Skeletal muscle tissue (tissue), 4 donors: Measurements from ENCODE around the gene MVB12B. TPM values are rescaled to one million over a fixed set of nuclear protein-coding genes. Genes with fewer than 3 reads are reported as not detected.

Source experiments
- H3K27ac ChIP-seq: one replicate; pipeline ENCODE4 v1.7.0; 2013; ENCODE audit warnings: mild to moderate bottlenecking, low read depth, low read length, inconsistent platforms
- H3K27me3 ChIP-seq, 3 donors: one replicate each; pipeline ENCODE4 v1.7.0; 2013; ENCODE audit warnings: low read length in 3 of 3; ENCODE audit not compliant: control insufficient read depth in 3 of 3, insufficient read depth in 3 of 3
- H3K36me3 ChIP-seq, 3 donors: one replicate each; pipeline ENCODE4 v1.7.0; 2013; ENCODE audit warnings: low read length in 3 of 3; ENCODE audit not compliant: control insufficient read depth in 3 of 3, insufficient read depth in 3 of 3
- H3K4me1 ChIP-seq, 3 donors: one replicate each; pipeline ENCODE4 v1.7.0; 2013; ENCODE audit warnings: low read length in 3 of 3, mild to moderate bottlenecking in 3 of 3; ENCODE audit not compliant: control insufficient read depth in 3 of 3, insufficient read depth in 3 of 3
- H3K4me3 ChIP-seq, 3 donors: one replicate each; pipeline ENCODE4 v1.7.0; 2013; ENCODE audit warnings: low read length in 3 of 3
- H3K9ac ChIP-seq, 3 donors: one replicate each; pipeline ENCODE4 v1.7.0; 2013; ENCODE audit warnings: low read length in 3 of 3, mild to moderate bottlenecking in 3 of 3, moderate library complexity in 2 of 3, low read depth in 1 of 3
- H3K9me3 ChIP-seq, 3 donors: one replicate each; pipeline ENCODE4 v1.7.0; 2013; ENCODE audit warnings: low read length in 3 of 3; ENCODE audit not compliant: control insufficient read depth in 3 of 3
- total RNA-seq: library from RNA; depleted of rRNA; stranded (reverse); fragments of >200 nt; gene quantifications from one replicate; pipeline ENCODE4 v1.2.3, GENCODE V29; 2014
- donor health status: Osteomylitis.

MVB12B gene
- total RNA-seq, 1 donor from 2014 or later = 13.0 TPM

DNA sequence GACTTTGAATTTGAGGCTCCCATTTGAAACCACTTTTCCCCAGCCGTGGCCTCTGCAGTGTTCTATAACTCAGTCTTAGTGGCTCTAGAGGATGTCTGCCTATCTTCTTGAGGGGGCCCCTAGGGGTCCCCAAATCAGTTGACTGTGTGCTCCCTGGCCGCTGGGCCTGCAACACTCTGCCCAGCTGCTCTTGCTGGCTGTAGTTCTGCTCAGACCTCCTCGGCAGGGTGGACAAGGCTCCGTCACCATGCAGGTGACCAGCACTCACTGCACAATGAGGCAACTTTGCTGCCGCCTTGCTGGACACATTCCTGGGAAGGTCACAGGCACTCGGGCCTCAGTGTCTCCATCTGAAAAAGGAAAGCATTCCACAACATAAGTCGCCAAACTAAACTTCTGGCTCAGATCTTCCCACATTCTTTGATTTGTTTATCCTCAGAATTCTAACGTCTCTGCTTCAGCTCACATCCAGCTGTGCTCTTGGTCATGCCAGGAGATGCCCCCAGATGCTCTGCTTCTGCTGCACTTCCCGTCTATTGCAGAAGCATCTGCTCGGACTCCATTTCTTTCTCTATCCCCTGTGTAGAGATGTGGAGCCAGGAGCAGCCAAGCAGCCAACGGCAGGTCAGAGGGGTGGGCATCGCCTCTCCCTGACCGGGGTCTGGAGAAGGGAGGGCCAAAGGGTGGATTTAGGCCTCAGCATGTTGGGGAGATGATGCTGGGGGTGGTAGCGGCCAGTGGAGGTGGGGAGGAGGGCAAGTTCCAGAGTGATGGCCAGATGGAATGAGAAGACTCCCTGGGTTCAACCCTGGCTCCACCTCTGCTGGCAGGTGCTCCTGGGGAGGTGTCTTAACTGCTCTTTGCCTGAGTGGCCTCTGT is 133.6 kb downstream of the MVB12B start:
- Histone ChIP-seq H3K4me1 (peaks cover 0 to 8% (median 5%) of the 10 kb centered on the region in 3 donors), H3K4me3 (no peak overlapping the region), H3K9ac (no peak overlapping the region), H3K27me3 (no peaks in the 10 kb centered on the region), H3K36me3 (peaks cover 0 to 7% (median 2%) of the 10 kb centered on the region in 3 donors), H3K9me3 (no peaks in the 10 kb centered on the region), H3K27ac (no peak overlapping the region)

DNA sequence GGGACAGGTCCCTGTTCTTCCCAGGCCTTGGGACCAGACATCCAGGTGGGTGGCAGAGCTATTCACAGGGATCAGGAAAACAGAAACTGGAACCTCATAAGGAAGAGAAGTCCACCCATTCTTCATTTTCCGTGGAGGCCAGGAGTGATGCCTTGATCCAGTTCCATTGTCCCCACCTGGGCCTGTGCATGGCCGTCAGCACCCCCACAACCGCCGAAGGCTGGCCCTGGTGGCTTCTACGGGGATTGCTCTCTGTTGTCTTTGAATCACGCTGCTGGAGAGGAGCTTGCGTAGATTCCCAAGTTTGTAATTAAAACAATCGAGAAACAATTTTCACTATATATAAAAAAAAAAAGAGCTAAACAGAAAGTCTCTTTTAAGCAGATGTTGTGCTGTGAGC is 134.4 kb downstream of the MVB12B start:
- Histone ChIP-seq H3K27me3 (no peaks in the 10 kb centered on the region), H3K4me1 (peaks cover 0 to 8% (median 5%) of the 10 kb centered on the region in 3 donors), H3K9ac (no peak overlapping the region), H3K4me3 (no peak overlapping the region), H3K36me3 (peaks cover 0 to 7% (median 2%) of the 10 kb centered on the region in 3 donors), H3K27ac (no peak overlapping the region), H3K9me3 (no peaks in the 10 kb centered on the region)

DNA sequence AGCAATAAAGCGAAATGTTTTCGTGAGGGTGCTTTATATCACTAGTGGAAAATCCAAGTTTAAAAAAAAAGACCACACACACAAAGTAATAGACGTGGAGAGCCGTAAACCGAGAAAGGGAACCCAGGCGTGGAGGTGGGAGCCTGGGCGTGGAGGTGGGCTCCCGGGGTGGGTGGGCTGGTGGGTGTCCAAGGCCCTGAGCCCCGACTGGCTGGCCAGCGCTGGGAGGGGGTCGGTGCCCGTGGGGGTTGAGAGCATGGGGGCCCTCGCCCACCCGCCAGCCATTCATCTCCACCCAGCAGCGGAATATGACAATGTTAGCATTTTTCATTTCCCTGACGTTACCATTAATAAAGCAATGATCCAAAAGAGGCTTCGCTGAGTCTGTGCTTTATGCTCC is 135.0 kb downstream of the MVB12B start:
- Histone ChIP-seq H3K36me3 (peaks cover 0 to 5% (median 2%) of the 10 kb centered on the region in 3 donors), H3K4me1 (peaks cover 0 to 8% (median 3%) of the 10 kb centered on the region in 3 donors), H3K27ac (no peak overlapping the region), H3K9ac (no peak overlapping the region), H3K4me3 (no peak overlapping the region), H3K27me3 (no peaks in the 10 kb centered on the region), H3K9me3 (no peaks in the 10 kb centered on the region)

DNA sequence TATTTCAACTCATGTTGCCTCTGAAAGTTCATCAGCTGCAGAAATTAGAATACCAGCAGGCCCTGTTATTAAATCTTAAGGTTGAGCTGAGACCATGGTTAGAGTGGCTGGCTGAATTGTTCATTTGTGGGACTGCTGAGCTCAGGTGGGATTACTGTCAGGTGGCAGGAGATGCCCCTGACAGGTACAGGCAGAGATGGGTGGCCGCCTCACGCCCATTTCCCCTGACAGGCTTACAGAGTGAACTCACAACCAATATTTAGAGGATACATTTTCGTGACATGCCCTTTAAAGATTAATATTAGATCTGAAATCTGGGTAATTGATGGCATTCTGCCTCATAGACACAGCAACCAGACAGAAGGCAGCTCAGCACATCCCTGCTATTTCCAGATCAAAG is 136.0 kb downstream of the MVB12B start:
- Histone ChIP-seq H3K4me1 (peaks cover 0 to 8% (median 3%) of the 10 kb centered on the region in 3 donors), H3K27me3 (no peaks in the 10 kb centered on the region), H3K9me3 (no peaks in the 10 kb centered on the region), H3K36me3 (peaks cover 0 to 3% (median 2%) of the 10 kb centered on the region in 3 donors), H3K27ac (no peak overlapping the region), H3K4me3 (no peak overlapping the region), H3K9ac (no peak overlapping the region)

DNA sequence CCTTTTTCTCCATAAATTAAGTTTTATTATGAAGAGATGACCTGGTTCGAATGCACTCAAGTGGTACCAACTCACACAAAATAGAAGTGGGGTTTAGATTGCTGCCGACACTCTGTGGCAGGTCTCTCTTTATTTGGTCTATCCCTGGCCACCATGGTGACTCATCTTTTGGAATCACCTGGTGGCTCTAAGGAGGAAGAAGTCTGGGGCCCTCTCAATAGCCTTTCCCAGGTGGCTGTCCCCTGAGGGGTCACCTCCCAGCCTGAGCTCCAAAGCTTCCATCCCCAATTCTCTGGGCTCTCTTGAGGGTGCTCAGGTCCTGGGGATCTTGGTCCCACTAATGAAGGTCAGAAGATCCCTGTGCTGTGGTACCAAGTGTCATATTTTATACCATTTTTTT is 136.8 kb downstream of the MVB12B start:
- no peaks in the 10 kb centered on the region for H3K9me3 ChIP-seq
- peaks cover 0 to 8% (median 3%) of the 10 kb centered on the region in 3 donors for H3K4me1 ChIP-seq
- peaks cover 0 to 3% (median 0%) of the 10 kb centered on the region in 3 donors for H3K36me3 ChIP-seq
- no peak overlapping the region for H3K9ac ChIP-seq
- no peak overlapping the region for H3K27ac ChIP-seq
- no peaks in the 10 kb centered on the region for H3K27me3 ChIP-seq
- no peak overlapping the region for H3K4me3 ChIP-seq

DNA sequence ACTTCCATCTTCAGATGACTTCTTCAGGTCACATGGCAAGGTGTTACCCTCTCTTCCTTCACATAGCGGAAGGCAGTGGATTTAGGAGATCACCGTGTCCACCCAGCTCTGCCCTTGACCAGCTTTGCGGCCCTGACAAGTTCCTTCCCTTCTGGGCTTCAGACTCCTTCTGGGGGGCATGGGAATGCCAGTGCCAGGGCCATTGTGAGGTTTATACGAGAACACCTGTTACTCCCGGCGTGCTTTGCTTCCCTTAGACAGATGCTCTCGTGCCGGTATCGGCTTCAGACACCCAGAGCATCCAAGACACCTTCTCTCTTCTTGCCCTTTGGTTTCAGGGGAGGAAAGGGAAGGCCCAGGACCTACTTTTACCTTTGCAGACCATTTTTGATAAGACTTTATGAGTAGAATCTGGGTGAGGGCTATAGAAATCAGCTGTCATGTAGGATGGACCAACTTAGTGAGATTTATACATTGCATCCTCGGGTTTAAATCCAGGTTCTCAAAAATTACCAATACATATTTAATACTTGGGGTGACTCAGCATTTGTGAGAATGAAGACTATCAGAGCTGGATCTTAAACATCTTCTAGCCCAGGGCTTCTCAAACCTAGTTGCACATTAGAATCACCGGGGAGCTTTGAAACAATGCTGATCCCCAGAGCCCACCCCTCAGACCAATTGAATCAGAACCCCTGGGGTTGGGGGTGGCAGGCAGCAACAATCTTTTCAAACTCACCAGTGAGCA is 138.2 kb downstream of the MVB12B start:
- Histone ChIP-seq H3K9ac (no peak overlapping the region), H3K27me3 (no peaks in the 10 kb centered on the region), H3K9me3 (no peaks in the 10 kb centered on the region), H3K4me1 (peaks cover 0 to 4% (median 0%) of the 10 kb centered on the region in 3 donors), H3K27ac (no peak overlapping the region), H3K36me3 (peaks cover 0 to 5% (median 3%) of the 10 kb centered on the region in 3 donors), H3K4me3 (no peak overlapping the region)

DNA sequence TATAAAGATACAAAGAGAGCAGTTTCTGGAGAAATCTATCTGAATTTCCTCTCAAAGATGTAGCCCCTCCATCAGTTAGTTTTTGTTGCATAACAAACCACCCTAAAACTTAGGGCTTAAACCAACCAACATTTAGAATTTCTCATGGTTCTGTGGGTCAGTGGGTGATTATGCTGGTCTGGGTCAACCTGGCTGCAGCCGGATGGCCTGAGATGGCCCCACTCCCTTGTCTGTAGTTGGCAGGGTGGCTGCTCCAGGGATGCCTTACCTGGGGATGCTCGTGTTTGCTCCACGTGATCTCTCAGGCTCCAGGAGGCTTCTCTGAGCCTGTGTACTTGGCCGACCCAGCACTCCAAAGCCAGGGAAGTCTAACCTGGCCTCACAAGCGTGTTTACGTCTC is 139.3 kb downstream of the MVB12B start:
- Histone ChIP-seq H3K36me3 (peaks cover 0 to 5% (median 3%) of the 10 kb centered on the region in 3 donors), H3K9me3 (no peaks in the 10 kb centered on the region), H3K27ac (no peak overlapping the region), H3K27me3 (no peaks in the 10 kb centered on the region), H3K4me1 (peaks cover 0 to 11% (median 6%) of the 10 kb centered on the region in 3 donors), H3K4me3 (no peak overlapping the region), H3K9ac (no peak overlapping the region)

DNA sequence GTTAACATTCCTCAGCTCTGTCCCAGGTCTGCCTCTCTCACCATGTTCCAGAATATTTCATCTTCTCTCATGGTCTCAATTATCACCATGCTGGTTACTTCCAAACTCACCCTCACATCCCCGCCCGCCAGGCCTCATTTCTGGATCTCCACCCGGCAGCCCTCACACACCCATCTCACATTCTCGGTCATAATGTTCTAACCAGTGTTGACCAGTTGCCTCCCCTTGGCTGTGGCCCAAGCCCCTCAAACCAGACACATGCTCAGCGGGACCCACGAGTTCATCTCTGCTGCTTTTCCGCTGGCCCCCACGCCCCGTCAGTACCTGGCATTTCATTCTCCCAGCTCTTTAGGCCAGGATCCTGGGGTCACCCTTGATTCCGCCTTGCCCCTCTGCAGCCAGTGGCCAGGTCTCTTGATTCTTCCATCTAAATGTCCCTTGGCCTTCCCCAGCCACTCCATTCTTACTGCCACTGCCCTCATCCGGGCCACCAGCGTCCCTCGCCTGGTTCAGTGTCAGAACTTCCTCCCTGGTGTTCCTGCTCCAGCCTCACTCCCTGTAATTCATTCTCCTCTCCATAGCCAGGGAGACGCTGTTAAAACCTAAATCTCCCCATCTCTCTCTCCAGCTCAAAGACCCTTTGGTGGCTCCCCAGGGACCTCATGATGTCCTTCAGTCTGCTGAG is 141.7 kb downstream of the MVB12B start:
- Histone ChIP-seq H3K4me3 (no peak overlapping the region), H3K9me3 (no peaks in the 10 kb centered on the region), H3K36me3 (peaks cover 0 to 5% (median 3%) of the 10 kb centered on the region in 3 donors), H3K9ac (no peak overlapping the region), H3K27me3 (no peaks in the 10 kb centered on the region), H3K27ac (no peak overlapping the region), H3K4me1 (peaks cover 0 to 16% (median 6%) of the 10 kb centered on the region in 3 donors)

DNA sequence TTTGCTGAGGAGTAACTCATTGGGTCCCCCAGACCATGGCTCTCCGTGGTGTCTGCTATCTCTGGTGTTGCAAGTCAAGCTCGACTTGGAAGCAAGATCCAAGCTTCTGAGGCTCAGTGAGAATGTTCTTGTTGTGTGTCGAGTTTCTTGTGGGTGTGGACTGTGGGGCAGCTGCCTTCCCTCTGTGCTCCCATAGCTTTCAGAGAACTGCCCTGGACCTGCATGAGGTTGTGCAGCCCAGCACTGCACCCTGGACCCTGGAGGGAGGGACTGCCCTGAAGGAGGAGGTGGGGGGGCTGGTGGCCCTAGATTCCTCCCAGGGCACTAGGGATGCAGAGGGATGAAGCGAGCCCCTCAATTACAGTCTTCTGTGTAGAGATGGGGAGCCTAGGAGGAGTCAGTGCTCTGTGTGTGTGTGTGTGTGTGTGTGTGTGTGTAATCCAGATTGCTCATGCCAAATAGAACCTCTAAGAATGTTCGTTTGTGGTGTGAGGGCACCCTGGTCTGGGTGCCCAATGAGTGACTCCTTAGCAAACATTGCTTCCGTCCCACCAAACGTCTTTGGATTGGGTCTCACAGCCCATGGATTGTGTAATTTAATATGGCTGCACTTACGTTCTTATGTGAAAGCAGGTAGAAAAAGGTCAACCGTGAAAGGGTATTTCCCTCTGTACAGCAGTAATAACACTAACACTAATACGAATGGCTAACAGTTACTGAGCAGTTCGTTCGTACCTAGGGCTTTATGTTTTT is 143.8 kb downstream of the MVB12B start:
- no peak overlapping the region for H3K27ac ChIP-seq
- no peaks in the 10 kb centered on the region for H3K27me3 ChIP-seq
- H3K9ac ChIP-seq = no peak overlapping the region
- H3K9me3 ChIP-seq = no peaks in the 10 kb centered on the region
- peaks cover 0 to 19% (median 6%) of the 10 kb centered on the region in 3 donors for H3K4me1 ChIP-seq
- peaks cover 0 to 5% (median 5%) of the 10 kb centered on the region in 3 donors for H3K36me3 ChIP-seq
- no peak overlapping the region for H3K4me3 ChIP-seq
